Measurements from ENCODE around the gene NR0B1. TPM values are rescaled to one million over a fixed set of nuclear protein-coding genes. Genes with fewer than 3 reads are reported as not detected.

NR0B1 gene
- total and polyA plus RNA-seq, 2 donors = 0.16 to 0.38 TPM

DNA sequence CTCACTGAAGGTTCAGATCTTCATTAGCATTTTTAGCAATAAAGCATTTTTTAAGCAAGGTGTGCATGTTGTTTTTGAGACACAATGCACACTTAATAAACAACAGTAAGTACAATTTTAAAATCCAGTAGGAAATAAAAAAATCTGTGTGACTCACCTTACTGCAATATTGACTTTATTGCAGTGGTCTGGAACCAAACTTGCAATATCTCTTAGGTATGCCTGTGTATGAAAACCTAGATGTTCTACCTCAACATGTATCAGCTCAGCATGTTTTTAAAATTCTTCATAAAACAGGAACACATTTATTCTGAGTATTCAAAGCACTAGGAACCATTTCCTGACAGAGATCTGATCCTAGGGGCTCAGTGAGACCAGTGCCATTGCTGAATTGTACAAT, 26.7 kb downstream of the NR0B1 start:
- Histone ChIP-seq H3K36me3 (ENCODE audit: control insufficient read depth in 2 of 2, insufficient read depth in 2 of 2, low read length in 1 of 2) (no peaks in the 10 kb centered on the region), H3K9me3 (ENCODE audit: control insufficient read depth in 2 of 2, insufficient read depth in 1 of 2, low read length in 1 of 2) (no peaks in the 10 kb centered on the region), H3K4me1 (ENCODE audit: control insufficient read depth in 2 of 2, insufficient read depth in 2 of 2, low read length in 2 of 2) (peaks cover 0 to 4% of the 10 kb centered on the region in 2 donors), H3K27ac (ENCODE audit: low read depth in 1 of 2, low read length in 1 of 2) (no peak overlapping the region), H3K4me3 (ENCODE audit: low read length in 2 of 2) (no peak overlapping the region), H3K27me3 (ENCODE audit: control insufficient read depth in 2 of 2, insufficient read depth in 1 of 2, low read length in 1 of 2) (no peaks in the 10 kb centered on the region)
- DNase-seq (ENCODE audit: low read depth in 6 of 9, low spot score in 9 of 9) = no peak

DNA sequence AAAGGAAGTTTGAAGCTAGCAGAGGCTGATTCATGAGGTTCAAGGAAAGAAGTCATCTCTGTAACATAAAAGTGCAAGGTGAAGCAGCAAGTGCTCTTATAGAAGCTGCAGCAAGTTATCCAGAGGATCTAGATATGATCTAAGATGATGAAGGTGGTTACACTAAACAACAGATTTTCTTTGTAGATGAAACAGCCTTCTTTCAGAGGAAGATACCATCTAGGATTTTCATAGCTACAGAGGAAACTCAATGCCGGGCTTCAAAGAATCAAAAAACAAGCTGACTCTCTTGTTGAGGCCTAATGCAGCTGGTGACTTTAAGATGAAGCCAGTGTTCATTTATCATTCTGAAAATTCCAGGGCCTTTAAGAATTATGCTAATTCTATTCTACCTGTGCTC, 28.8 kb downstream of the NR0B1 start:
- 2% methylated on average over 1 of the region's 1 CpG for WGBS
- peak in 8 of 9 donors; percentile 2 to 68 (median 30) for DNase-seq (ENCODE audit: low read depth in 6 of 9, low spot score in 9 of 9)
- H3K27me3 ChIP-seq (ENCODE audit: control insufficient read depth in 2 of 2, insufficient read depth in 1 of 2, low read length in 1 of 2) = no peaks in the 10 kb centered on the region
- no peaks in the 10 kb centered on the region for H3K36me3 ChIP-seq (ENCODE audit: control insufficient read depth in 2 of 2, insufficient read depth in 2 of 2, low read length in 1 of 2)
- no peaks in the 10 kb centered on the region for H3K9me3 ChIP-seq (ENCODE audit: control insufficient read depth in 2 of 2, insufficient read depth in 1 of 2, low read length in 1 of 2)
- H3K27ac ChIP-seq (ENCODE audit: low read depth in 1 of 2, low read length in 1 of 2) = no peak overlapping the region
- H3K4me1 ChIP-seq (ENCODE audit: control insufficient read depth in 2 of 2, insufficient read depth in 2 of 2, low read length in 2 of 2) = peaks cover 0 to 4% of the 10 kb centered on the region in 2 donors
- H3K4me3 ChIP-seq (ENCODE audit: low read length in 2 of 2) = no peak overlapping the region

DNA sequence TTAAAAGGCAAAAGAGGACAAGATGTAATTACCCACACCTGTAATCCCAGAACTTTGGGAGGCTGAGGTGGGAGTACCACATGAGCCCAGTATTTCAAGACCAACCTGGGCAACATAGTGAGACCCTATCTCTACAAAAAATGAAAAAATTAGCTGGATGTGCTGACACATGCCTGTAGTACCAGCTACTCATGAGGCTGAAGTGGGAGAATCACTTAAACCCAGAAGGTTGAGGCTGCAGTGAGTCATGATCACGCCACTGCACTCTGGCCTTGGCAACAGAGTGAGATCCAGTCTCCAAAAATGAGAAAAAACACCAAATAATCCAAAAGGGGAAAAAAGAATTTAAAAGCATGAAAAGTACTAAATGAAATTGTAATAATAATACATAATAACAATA, 30.8 kb downstream of the NR0B1 start:
- H3K36me3 ChIP-seq (ENCODE audit: control insufficient read depth in 2 of 2, insufficient read depth in 2 of 2, low read length in 1 of 2) = no peaks in the 10 kb centered on the region
- H3K27ac ChIP-seq (ENCODE audit: low read depth in 1 of 2, low read length in 1 of 2) = no peak overlapping the region
- no peaks in the 10 kb centered on the region for H3K27me3 ChIP-seq (ENCODE audit: control insufficient read depth in 2 of 2, insufficient read depth in 1 of 2, low read length in 1 of 2)
- H3K4me3 ChIP-seq (ENCODE audit: low read length in 2 of 2) = no peak overlapping the region
- DNase-seq (ENCODE audit: low read depth in 6 of 9, low spot score in 9 of 9) = no peak
- no peaks in the 10 kb centered on the region for H3K9me3 ChIP-seq (ENCODE audit: control insufficient read depth in 2 of 2, insufficient read depth in 1 of 2, low read length in 1 of 2)
- WGBS = 96% methylated on average over 1 of the region's 1 CpG
- H3K4me1 ChIP-seq (ENCODE audit: control insufficient read depth in 2 of 2, insufficient read depth in 2 of 2, low read length in 2 of 2) = peaks cover 0 to 4% of the 10 kb centered on the region in 2 donors

- no peak for DNase-seq (ENCODE audit: low read depth in 6 of 9, low spot score in 9 of 9)
- no peaks in the 10 kb centered on the region for H3K9me3 ChIP-seq (ENCODE audit: control insufficient read depth in 2 of 2, insufficient read depth in 1 of 2, low read length in 1 of 2)
- H3K27ac ChIP-seq (ENCODE audit: low read depth in 1 of 2, low read length in 1 of 2) = no peak overlapping the region
- H3K4me1 ChIP-seq (ENCODE audit: control insufficient read depth in 2 of 2, insufficient read depth in 2 of 2, low read length in 2 of 2) = peaks cover 0 to 4% of the 10 kb centered on the region in 2 donors
- no peaks in the 10 kb centered on the region for H3K27me3 ChIP-seq (ENCODE audit: control insufficient read depth in 2 of 2, insufficient read depth in 1 of 2, low read length in 1 of 2)
- H3K36me3 ChIP-seq (ENCODE audit: control insufficient read depth in 2 of 2, insufficient read depth in 2 of 2, low read length in 1 of 2) = no peaks in the 10 kb centered on the region
- WGBS = 46% methylated on average over 1 of the region's 1 CpG
- H3K4me3 ChIP-seq (ENCODE audit: low read length in 2 of 2) = no peak overlapping the region
Measured at GRCh38 chrX:30275498-30275897, 33.7 kb downstream of the NR0B1 start.

- WGBS = 96% methylated on average over 3 of the region's 3 CpGs
- Histone ChIP-seq H3K27me3 (ENCODE audit: control insufficient read depth in 2 of 2, insufficient read depth in 1 of 2, low read length in 1 of 2) (no peaks in the 10 kb centered on the region), H3K27ac (ENCODE audit: low read depth in 1 of 2, low read length in 1 of 2) (no peak overlapping the region), H3K4me3 (ENCODE audit: low read length in 2 of 2) (no peak overlapping the region), H3K4me1 (ENCODE audit: control insufficient read depth in 2 of 2, insufficient read depth in 2 of 2, low read length in 2 of 2) (no peaks in the 10 kb centered on the region), H3K9me3 (ENCODE audit: control insufficient read depth in 2 of 2, insufficient read depth in 1 of 2, low read length in 1 of 2) (no peaks in the 10 kb centered on the region), H3K36me3 (ENCODE audit: control insufficient read depth in 2 of 2, insufficient read depth in 2 of 2, low read length in 1 of 2) (no peaks in the 10 kb centered on the region)
- DNase-seq (ENCODE audit: low read depth in 6 of 9, low spot score in 9 of 9) = no peak
Measured at GRCh38 chrX:30270639-30271038, 38.6 kb downstream of the NR0B1 start.

- H3K4me3 ChIP-seq (ENCODE audit: low read length in 2 of 2) = no peak overlapping the region
- no peaks in the 10 kb centered on the region for H3K4me1 ChIP-seq (ENCODE audit: control insufficient read depth in 2 of 2, insufficient read depth in 2 of 2, low read length in 2 of 2)
- H3K27ac ChIP-seq (ENCODE audit: low read depth in 1 of 2, low read length in 1 of 2) = no peak overlapping the region
- H3K9me3 ChIP-seq (ENCODE audit: control insufficient read depth in 2 of 2, insufficient read depth in 1 of 2, low read length in 1 of 2) = no peaks in the 10 kb centered on the region
- no peak for DNase-seq (ENCODE audit: low read depth in 6 of 9, low spot score in 9 of 9)
- no peaks in the 10 kb centered on the region for H3K36me3 ChIP-seq (ENCODE audit: control insufficient read depth in 2 of 2, insufficient read depth in 2 of 2, low read length in 1 of 2)
- no peaks in the 10 kb centered on the region for H3K27me3 ChIP-seq (ENCODE audit: control insufficient read depth in 2 of 2, insufficient read depth in 1 of 2, low read length in 1 of 2)
- 96% methylated on average over 1 of the region's 1 CpG for WGBS
Measured at GRCh38 chrX:30262763-30263162, 46.4 kb downstream of the NR0B1 start.

- Histone ChIP-seq H3K27ac (ENCODE audit: low read depth in 1 of 2, low read length in 1 of 2) (no peak overlapping the region), H3K4me1 (ENCODE audit: control insufficient read depth in 2 of 2, insufficient read depth in 2 of 2, low read length in 2 of 2) (no peaks in the 10 kb centered on the region), H3K27me3 (ENCODE audit: control insufficient read depth in 2 of 2, insufficient read depth in 1 of 2, low read length in 1 of 2) (no peaks in the 10 kb centered on the region), H3K9me3 (ENCODE audit: control insufficient read depth in 2 of 2, insufficient read depth in 1 of 2, low read length in 1 of 2) (no peaks in the 10 kb centered on the region), H3K36me3 (ENCODE audit: control insufficient read depth in 2 of 2, insufficient read depth in 2 of 2, low read length in 1 of 2) (no peaks in the 10 kb centered on the region), H3K4me3 (ENCODE audit: low read length in 2 of 2) (no peak overlapping the region)
- no peak for DNase-seq (ENCODE audit: low read depth in 6 of 9, low spot score in 9 of 9)
Measured at GRCh38 chrX:30261012-30261411, 48.2 kb downstream of the NR0B1 start.

- Histone ChIP-seq H3K27me3 (ENCODE audit: control insufficient read depth in 2 of 2, insufficient read depth in 1 of 2, low read length in 1 of 2) (no peaks in the 10 kb centered on the region), H3K4me1 (ENCODE audit: control insufficient read depth in 2 of 2, insufficient read depth in 2 of 2, low read length in 2 of 2) (no peaks in the 10 kb centered on the region), H3K36me3 (ENCODE audit: control insufficient read depth in 2 of 2, insufficient read depth in 2 of 2, low read length in 1 of 2) (no peaks in the 10 kb centered on the region), H3K4me3 (ENCODE audit: low read length in 2 of 2) (no peak overlapping the region), H3K27ac (ENCODE audit: low read depth in 1 of 2, low read length in 1 of 2) (no peak overlapping the region), H3K9me3 (ENCODE audit: control insufficient read depth in 2 of 2, insufficient read depth in 1 of 2, low read length in 1 of 2) (no peaks in the 10 kb centered on the region)
- WGBS = 92% methylated on average over 2 of the region's 2 CpGs
- DNase-seq (ENCODE audit: low read depth in 6 of 9, low spot score in 9 of 9) = no peak
Measured at GRCh38 chrX:30259927-30260326, 49.3 kb downstream of the NR0B1 start.
